GM18502 (cell line): ENCODE results near the gene CYP4A11.
"Not testable (repeated sequence)": the region's sequence is repeated elsewhere in the genome, so short reads cannot be mapped to it uniquely, and the experiment has no call there.

Experiments
- ATAC-seq: cut with Tn5 transposase; IDR thresholded peaks from one replicate; pipeline ENCODE4 v1.9.1; 2021; ENCODE audit warnings: mild to moderate bottlenecking; ENCODE audit not compliant: unreplicated experiment, poor library complexity

CYP4A11 gene

GRCh38 chr1:46927249-46927835, 13.9 kb downstream of the CYP4A11 start:
- no peak for ATAC-seq

GRCh38 chr1:46910790-46911189, 30.5 kb downstream of the CYP4A11 start:
- ATAC-seq, result no peak

- ATAC-seq, result no peak
Measured at GRCh38 chr1:46903481-46903880, 37.8 kb downstream of the CYP4A11 start.

- no peak for ATAC-seq
Measured at GRCh38 chr1:46900401-46900800, 40.9 kb downstream of the CYP4A11 start.

GRCh38 chr1:46881656-46882055, 59.6 kb downstream of the CYP4A11 start:
- not testable (repeated sequence) for ATAC-seq
